Heart left ventricle (tissue), 13 donors: ENCODE results near the gene MAPK8IP1.
A peak's percentile ranks its signal among the peaks of the same experiment; 100 is the strongest.

Experiments used
- POLR2A ChIP-seq, 2 donors: fragments of 450-650 bp; IDR thresholded peaks; one replicate each; pipeline ENCODE4 v1.6.1; 2017; ENCODE audit warnings: antibody characterized with exemption in 2 of 2, mild to moderate bottlenecking in 2 of 2, moderate library complexity in 2 of 2
- TF ChIP-seq, protein P1 (sequence below), 12 donors: fragments of 200-600 bp; sonication (generic) in 4 of 12; IDR thresholded peaks; one replicate each; pipeline versions ENCODE4 v1.5.0 to v1.8.0; 2018 to 2022; ENCODE audit warnings: antibody characterized with exemption in 12 of 12, mild to moderate bottlenecking in 5 of 12
- donor health status: ischemic (EF 13 %, LVEDD 7.1; RV severe dilation, severe dysfunction).
- donor health status: DM: no; HTN: yes; CAD: no.
- donor health status: DM: no; HTN: no; CAD: no.
- donor health status: ischemic (EF 25% LVEDD 6.9; RV normal size, moderate dysfunction).
- donor health status: ischemic (EF 25% LVEDD 5.7; RV mildly dilated, moderate dysfunction).
- donor health status: ischemic (EF 35%, LVEDD 5.7; RV mildly dilated, moderate dysfunction).
- donor health status: nonischemic (EF 11% LVEDD 7.7; RV severe dilation, severe dysfunction).
- donor health status: DM: yes; HTN: yes; CAD: no.
- donor health status: PGD.
- donor health status: ischemic (EF 29% LVEDD 5.4; RV normal size, mild dysfunction).
- donor health status: nonischemic (EF 23%, LVEDD 6.1; RV moderate dilation, normal function).

DNA sequence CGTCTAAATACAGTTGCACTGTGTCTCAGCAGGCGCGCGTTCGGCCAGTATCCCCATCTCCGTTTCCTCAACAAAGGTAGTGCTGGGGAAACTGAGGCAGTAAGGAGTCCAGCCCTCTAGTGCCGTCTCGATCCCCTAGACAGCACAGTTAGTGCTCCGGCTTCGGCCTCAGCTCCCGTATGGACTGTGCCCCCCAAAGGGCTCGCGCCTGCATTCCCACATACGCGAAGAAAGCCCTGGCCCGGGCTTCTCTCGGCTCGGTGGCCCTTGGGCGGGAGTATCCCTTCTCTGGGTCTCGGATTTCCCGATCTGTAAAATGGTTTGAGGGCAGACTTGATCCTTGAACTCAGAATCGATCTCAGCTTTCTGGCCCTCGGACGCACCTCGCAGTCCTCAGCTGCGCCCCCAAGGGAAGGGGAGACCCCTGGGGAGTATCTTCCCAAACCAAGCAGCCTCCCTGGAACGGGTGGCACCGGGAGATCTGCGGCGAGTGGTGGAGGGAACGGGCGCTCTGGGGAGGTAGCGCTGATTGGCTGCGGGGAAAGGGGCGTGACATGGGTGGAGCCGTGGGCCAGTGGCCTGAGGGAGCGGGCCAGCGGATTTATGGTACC lies 33.0 kb downstream of the MAPK8IP1 start:
- TF ChIP-seq, protein P1, sequence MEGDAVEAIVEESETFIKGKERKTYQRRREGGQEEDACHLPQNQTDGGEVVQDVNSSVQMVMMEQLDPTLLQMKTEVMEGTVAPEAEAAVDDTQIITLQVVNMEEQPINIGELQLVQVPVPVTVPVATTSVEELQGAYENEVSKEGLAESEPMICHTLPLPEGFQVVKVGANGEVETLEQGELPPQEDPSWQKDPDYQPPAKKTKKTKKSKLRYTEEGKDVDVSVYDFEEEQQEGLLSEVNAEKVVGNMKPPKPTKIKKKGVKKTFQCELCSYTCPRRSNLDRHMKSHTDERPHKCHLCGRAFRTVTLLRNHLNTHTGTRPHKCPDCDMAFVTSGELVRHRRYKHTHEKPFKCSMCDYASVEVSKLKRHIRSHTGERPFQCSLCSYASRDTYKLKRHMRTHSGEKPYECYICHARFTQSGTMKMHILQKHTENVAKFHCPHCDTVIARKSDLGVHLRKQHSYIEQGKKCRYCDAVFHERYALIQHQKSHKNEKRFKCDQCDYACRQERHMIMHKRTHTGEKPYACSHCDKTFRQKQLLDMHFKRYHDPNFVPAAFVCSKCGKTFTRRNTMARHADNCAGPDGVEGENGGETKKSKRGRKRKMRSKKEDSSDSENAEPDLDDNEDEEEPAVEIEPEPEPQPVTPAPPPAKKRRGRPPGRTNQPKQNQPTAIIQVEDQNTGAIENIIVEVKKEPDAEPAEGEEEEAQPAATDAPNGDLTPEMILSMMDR (IDR thresholded peaks at IDR 0.05) = no peak
- TF ChIP-seq POLR2A (IDR thresholded peaks at IDR 0.05) = peak in 1 of 2 donors; percentile 9
